Activated CD4-positive, alpha-beta T cell treated with anti-CD3 and anti-CD28 coated beads, Interleukin-10, Interleukin-2, amounts not matched to agents 100 ng/mL and 50 ng/mL, durations not matched to agents 16 hours and 8 hours (primary cell): ENCODE results near the gene SWT1.
"Not testable (repeated sequence)": the region's sequence is repeated elsewhere in the genome, so short reads cannot be mapped to it uniquely, and the experiment has no call there.

Source experiments
- DNase-seq: peaks from one replicate; pipeline ENCODE4 v3.0.0-alpha.2; 2020

Gene SWT1

DNA sequence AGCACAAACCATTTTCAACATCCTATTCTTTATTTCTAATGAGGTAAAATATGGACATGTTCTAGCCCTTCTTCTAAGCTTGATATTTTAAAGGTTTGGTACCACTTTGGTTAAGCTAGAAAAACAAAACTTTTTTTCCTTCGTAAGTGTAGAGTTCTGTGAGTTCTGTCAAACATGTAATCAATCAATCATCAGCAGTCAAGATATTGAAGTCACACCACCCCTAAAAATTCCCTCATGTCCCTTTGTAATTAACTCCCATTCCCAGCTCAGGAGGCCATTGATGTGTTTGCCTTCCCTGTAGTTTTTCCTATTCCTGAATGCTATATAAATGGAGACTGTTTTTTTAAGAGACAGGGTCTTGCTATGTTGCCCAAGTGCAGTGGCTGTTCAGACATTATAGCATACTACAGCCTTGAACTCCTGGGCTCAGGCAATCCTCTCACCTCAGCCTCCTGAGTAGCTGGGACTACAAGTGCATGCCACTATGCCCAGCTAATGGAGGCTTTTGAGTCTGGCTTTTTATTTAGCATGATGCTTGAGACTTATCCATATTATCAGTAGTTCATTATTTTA, 137.1 kb downstream of the SWT1 start:
- no peak for DNase-seq

DNA sequence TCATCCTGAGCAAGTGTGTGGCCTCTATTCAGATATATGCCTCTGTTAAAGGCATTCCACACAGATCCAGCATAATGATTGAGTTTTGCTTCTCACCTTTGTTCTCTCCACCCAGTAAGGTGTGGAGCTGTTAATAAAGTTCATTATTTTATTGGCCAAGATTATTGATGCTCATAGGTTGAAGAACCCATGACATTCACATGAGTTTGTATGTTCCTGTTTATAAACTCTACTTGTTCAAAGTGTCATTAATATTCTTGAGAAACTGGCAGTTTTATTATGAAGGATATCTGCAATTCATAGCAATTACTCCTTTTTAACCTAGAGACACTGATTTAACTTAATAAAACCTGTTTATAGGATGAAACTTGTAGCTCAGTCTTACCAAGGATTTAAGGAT, 138.1 kb downstream of the SWT1 start:
- no peak for DNase-seq

DNA sequence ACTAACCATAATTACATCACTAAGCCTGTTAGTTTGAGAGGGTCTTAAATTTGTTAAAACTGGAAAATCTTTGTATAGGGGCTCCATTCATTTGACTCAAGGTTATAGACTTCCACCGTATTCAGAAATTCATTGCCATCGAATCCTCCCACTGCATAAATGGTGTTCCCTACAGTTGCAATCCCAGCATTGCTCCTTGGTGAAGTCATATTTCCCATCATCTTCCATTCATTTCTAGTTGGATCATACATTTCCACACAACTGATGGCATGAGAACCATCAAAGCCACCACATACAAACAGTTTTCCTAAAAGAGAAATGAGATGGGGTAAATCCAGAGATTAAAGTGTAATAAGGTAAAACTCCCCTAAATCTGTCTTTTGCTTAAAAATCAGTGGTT, 141.0 kb downstream of the SWT1 start:
- no peak for DNase-seq

DNA sequence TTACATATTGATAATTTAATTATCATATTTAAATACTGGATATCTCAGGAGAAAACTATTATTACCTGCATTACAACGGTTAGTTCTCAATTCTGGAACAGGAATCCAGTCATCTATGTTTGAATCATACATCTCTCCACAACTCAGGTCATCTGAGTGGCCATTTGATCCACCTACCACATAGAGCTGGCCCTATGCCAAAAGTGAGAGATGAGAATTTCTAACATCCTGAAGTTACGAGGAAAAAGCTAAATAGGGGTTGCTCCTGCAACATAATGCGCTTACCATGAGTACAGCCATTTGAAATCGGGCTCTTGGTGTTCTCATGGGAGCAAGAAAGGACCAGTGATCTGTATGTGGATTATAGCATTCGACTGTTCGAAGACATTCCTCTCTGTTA, 143.2 kb downstream of the SWT1 start:
- no peak for DNase-seq

DNA sequence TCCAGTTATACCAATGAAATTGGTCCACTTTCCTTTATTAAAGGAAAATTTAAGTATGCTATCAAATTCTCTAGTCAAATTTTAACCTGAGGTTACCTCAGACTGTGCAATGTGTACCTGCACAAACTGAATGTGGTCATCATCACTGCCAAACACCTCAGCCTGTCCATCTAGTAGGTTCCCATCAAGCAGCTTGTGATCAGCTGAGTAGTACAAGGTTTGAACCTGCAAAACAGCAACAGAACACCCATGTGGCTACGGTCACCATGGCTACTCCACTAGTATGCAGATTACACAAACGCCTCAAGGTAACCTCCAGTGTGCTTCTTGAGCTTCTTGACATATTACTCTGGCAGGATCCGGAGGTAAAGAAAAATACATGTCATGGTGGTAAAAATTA, 148.5 kb downstream of the SWT1 start:
- no peak for DNase-seq

DNA sequence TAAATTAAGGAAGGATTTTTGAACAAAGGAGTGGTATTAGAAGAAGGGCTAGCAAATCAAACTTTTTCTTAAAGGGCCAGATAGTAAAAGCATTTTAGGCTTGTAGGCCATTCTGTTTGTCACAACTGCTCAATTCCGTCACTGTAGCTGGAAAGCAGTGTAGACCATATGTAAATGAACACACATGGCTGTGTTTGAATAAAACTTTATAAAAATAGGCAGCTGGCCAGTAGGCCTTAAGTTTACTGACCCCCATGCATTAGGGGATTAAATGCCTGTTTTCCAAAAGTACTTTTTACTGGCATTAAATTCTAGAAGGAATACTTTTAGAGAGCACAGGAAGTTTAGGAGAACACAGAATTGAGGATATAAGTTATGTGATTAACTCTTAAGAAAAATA, 151.2 kb downstream of the SWT1 start:
- no peak for DNase-seq

DNA sequence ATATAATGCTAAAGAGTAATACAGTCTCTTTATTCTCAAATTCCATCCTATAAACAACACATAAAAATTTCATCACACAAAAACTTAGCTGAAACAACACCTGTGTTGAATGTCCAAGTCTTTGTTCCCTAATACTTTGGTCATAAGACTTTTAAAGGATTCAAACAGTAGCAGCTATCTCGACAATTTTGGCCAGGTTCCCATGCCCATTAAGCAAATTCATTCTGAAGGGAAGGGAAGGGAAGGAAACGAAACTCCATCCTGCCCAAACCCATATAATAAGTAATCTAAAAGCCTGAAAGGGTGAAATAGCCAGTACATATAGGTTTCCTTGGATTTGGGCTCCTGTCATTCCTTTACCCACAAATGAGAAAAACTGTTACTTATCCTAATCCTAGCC, 152.6 kb downstream of the SWT1 start:
- no peak for DNase-seq

DNA sequence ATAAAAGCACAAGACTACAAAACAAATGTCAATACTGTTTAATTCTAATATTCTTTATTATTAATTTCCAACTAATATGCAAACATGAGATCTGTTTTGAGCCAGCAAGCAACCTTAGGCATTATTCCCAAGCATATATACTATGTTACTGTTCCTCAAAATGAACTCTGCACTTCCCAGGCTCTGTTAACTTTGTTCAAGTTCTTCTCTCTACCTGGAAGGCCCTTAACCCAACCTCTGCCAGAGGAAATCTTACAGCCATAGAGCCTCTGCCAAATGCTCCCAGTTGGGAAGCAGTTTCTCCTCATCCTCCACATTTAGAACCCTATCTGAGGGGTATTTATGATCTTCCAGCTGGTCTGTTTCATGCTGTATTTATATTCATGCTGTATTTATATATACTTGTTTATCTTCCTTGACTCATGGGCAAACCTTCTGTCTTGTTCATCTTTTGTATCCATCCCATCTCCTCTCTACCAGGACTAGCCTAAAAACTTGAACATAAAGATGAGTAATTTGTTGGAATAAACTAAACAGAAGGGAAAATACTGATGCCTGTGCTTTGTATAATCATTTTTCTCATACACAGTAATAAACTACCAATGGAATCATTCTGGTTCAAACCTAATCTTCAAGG, 154.7 kb downstream of the SWT1 start:
- DNase-seq, result no peak

DNA sequence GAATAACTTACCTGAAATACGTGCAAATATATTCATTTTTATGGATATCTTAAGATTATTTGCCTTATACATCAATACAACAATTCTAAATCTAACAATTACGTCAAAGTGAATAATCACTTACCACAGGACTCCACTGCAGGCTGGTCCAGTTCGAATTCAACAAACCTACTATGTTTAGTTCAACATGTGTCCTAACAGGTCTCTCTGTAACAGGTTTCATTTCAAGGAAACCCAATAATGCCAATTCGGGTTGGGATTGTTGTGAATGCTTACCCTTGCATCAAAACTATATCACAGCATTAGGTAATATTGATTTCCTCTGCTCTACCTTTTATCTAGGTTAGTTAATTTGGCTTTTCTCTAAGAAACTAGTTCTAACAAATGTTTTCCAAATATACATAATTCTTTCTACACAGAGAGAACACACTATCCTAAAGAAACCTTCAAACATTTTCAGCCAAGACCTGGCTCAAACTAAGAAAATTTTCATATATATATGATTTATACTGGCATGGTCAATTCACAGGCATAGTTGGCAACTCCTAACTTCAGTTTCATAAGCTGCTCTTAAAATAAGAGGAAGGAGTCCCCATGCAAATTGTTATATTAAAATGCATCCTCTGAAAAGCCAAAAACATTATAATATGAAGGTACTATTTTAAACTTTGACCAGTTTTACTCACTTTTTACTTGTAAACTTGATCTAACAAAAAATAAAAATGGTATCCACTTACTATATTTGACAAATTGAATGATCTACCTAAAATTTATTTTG, 155.6 kb downstream of the SWT1 start:
- no peak for DNase-seq

DNA sequence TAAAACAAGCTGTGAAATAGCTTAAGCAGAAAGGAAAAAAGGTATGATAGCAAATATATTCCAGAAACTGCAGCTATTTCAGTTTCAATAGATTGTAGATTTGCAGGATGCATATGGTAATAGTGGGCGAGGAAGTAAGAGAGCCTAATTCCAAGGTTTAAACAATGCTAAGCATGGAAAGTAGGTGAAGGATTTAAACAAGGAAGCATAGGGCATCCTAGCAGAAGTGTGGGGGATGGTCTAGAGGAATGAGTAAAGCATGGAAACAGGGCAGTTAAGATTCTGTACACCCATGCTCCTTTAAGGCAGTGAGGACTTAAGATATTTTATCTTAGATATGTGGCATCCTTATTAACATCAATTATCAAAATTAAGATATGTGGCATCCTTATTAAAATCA, 157.4 kb downstream of the SWT1 start:
- DNase-seq, result no peak

DNA sequence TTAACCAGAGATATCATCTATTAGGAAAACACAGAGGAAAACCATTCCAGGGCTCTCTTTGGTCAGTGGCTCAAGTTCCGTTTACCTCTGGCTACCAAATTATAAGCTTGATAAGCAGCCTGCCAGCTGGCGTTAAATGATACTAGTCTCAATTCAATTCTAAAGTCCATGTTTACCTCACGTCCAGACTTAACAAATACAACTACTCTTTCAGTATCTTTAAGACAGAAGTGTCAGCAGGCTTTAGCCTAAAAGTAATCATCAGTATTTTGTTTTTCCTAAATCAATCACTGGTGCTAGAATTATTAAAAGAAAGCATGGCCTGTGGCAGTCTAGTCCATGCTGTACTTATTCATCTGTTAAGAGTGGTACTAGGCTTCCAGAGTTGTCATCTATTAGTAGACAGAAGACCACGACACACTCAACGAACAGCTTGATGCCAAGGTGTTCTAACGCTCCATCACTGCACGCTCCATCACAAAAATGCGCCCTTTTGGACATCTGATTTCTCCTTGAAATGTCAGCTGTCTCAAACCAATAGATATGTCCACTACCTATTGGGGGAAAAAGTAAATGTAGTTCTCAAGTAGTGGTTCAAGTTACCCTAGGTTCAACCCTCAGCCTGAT, 158.6 kb downstream of the SWT1 start:
- DNase-seq, result no peak

DNA sequence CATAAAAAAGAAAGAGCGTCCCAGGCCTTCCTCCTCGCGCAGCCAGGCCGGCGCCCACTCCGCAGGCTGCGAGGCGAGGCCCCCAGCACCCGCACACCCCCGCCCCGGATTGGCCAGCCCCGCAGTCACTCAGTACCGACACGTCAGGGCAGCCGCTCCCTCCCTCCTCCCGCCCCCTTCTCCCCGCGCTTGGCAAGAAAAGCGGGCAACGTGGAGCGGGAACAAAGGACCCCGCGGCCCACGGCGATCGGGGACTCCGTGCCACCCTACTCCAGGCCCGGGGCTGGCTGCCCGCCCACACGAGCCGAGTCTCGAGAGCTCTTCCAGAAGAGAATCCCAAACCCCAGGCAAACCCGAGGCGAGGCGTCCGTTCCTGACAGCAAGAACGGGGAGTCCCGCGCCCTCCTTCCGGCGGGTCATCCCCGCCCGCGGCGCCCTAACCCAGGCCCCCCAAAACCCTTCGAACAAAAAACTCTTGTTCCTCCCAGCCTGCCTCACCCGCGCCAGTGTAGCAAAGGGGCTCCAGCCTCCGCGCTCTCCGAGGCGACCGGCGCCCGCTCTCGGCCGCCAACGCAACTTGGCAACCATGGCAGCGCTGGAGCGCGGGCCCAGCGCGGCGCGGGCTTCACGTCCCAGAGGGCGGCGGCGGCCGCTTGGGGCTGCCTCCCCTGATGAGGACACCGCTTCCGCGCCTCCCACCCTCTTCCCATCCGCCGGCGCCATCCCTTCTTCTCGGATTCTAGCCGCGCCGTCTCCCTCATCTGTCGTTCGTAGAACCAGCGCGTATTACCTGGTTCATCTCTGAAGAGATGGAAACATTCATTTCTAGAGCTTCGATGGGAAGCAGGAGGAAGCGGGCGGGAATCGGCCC, 159.4 kb downstream of the SWT1 start:
- peak; percentile 94 for DNase-seq

DNA sequence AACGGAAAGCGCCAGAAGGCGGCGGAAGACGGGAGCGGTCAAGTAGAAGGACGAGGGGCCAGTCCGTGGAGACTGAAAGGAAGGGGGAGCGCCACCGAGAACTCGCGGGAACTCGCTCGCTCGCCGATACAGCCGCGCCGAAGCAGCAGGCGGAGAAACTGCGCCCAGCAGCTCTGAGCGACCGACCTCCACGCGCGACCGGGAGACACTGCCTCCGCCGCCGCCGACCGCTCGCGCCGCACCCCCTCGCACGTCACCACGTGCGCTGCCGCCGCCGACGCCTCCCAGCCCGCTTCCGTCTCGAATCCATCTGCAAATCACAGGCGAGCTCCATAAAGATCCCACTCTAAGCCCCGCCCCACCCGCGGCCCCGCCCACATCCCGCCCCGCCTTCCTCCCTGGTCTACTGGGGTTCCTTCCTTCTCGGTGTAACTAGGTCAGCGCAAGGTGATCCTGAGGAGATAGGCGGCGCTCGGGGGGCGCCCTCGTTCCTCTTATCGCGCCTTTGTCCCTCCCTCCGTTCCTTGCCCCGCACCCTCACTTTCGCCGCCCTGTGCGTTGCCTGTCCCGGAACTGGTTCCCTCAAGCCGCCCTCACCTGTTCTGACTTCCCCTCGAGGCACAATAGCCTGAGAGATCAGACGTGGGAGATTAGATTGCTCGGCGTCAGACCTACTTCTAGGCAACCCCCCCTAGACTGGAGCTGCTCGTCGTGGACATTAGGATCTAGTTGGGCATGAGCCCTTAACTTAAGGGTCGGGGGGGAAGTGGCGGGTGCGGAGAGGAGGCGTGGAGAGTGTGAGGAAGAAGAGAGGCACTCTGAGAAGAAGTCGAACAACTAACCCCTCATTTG, 160.3 kb downstream of the SWT1 start, which contains the start of gene IVNS1ABP:
Gene IVNS1ABP, minus strand, starts transcription at position 210 of the 852 bp plus-strand sequence. CDS start 7,750 bp downstream, outside the sequence.
- DNase-seq, result peak; percentile 96

DNA sequence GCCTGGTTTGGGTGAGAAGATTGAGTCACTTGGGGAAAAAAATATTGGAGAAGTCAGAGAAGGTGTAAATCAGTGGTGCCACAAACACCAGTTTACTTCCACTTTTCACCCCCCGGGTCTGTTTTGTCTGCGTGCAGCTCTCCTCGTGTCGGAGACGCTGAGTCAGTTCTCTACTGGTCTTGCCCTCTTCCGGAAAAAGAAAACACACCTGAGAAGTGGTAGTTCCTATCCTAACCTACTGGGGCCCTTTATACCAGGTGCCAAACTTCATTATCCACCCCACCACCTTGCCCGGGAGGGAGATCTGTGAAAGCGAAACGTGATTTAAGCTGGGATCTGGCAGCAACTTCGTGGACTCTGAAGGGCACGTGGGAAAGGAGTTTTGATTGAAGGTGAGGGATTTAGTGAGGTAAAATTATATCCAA, 160.9 kb downstream of the SWT1 start:
- DNase-seq, result peak; percentile 85

DNA sequence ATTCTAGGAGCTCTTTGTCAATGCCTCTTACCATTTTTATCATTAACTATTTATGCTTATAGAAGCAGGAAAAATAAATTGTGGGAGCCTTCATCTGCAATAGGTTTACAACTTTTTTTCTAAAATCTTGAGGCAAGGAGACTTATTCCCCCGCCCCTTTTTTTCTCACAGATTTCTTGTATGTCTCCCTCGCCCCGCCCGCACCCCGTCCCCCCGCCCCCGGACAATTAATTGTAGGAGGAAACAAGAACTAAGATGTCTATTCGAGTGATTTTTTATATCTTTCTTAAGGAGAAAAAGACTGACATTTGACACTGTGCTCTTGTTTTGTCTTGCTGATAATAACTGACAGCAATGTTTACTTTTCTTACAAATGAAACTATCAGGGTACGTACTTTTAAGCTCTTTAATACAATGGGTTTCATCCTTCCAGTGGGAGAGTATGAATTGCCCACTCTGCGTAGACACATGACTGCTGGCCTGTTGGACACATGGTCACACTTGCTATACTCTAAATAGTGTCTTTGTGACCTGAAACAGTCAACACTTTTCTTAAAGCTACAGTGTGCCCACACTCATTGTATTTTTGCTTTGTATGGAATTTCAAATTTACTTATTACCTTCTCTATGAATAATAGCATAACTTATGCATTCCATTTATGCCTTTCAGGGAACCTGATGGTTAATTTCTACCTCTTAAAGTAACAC, 161.6 kb downstream of the SWT1 start:
- no peak for DNase-seq

DNA sequence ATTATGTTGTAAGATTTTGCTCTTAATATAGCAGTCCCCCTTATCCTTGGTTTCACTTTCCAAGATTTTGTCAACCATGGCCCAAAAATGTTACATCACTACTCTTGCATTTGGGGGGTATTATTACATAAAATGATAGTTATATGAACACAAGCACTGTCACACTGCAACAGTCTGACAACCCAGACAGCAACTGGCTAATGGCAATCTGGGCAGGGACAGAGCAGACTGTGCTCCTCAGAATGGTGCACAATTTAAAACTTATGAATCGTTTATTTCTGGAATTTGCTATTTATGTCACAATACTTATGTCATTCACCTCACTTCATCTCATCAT, 162.1 kb downstream of the SWT1 start:
- no peak for DNase-seq

DNA sequence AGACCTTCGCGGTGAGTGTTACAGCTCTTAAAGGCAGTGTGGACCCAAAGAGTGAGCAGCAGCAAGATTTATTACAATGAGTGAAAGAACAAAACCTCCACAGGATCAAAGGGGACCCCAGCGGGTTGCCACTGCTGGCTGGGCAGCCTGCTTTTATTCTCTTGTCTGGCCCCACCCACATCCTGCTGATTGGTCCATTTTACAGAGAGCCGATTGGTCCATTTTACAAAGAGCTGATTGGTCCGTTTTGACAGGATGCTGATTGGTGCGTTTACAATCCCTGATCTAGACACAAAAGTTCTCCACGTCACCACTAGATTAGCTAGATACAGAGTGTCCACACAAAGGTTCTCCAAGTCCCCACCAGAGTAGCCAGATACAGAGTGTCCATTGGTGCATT, 164.1 kb downstream of the SWT1 start:
- not testable (repeated sequence) for DNase-seq

DNA sequence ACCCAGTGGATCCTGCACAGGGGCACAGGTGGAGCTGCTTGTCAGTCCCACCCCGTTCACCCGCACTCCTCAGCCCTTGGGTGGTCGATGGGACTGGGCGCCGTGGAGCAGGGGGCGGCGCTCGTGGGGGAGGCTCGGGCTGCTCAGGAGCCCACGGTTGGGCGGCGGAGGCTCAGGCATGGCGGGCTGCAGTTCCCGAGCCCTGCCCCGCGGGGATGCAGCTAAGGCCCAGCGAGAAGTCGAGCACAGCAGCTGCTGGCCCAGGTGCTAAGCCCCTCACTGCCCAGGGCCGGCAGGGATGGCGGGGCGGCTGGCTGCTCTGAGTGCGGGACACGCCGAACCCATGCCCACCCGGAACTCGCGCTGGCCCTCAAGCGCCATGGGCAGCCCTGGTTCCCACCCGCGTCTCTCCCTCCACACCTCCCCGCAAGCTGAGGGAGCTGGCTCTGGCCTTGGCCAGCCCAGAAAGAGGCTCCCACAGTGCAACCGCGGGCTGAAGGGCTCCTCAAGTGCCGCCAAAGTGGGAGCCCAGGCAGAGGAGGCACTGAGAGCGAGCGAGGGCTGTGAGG, 164.8 kb downstream of the SWT1 start:
- not testable (repeated sequence) for DNase-seq

DNA sequence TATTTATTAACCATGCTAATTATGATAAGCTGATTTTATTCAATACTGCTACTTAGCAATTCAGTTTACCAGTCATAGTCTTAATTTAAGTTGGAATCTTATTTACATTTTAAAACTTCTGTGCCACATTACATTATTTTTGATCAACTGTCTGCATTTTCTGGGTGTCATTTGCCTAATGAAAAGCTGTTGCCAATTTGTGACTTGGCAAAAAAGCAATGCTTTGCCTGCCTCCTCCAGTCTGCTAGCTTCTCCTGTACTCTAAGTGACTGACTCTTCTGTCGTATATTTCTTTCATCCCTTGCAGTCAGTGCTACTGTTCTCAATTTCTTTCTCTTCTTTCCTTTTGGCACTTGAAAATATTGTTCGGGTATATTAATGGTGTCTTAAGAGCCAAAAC, 165.7 kb downstream of the SWT1 start:
- no peak for DNase-seq

DNA sequence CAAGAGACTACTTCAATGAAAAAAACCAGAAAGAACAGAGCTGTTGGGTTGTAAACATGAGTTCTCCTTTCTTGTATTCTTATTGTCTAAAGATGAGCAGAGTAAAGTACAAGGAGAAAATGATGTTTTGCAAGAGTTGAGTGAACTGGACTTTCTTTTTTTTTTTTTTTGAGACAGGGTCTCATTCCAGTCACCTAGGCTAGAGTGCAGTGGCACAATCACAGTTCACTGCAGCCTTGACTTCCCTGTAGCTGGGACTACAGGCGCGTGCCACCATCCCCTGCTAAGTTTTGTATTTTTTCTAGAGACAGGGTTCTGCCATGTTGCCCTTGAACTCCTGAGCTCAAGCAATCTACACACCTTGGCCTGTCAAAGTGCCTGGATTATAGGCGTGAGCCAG, 167.2 kb downstream of the SWT1 start:
- no peak for DNase-seq

DNA sequence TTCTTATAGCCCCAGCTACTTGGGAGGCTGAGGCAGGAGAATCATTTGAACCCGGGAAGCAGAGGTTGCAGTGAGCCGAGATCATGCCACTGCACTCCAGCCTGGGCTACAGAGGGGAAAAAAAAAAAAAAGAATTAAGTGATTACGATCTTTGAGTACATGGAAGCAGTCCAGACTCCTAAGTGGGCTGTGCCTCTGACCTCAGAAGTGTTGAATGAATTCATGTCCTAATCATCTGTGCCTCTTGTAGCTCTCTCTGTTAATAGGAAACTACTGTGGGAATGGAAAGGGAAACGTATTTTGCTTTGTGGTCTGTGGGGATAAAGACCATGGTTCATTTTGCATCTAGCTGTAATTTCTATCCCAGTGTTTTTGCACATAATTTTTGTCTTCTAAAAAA, 168.4 kb downstream of the SWT1 start:
- DNase-seq, result no peak
